CD8-positive, alpha-beta memory T cell (primary cell): Measurements from ENCODE around the gene SAMD8. TPM values are rescaled to one million over a fixed set of nuclear protein-coding genes. Genes with fewer than 3 reads are reported as not detected.

Experiments used
- CTCF ChIA-PET: fragments of 350-600 bp; sonication (Branson Sonifier 250); formaldehyde crosslinking; loops from one replicate; lab custom pipeline; 2021; ENCODE audit warnings: antibody characterized with exemption; lab: Charles Lee
- POLR2A ChIA-PET: fragments of 350-600 bp; sonication (Branson Sonifier 250); formaldehyde crosslinking; loops from one replicate; lab custom pipeline; 2021; ENCODE audit warnings: antibody characterized with exemption; lab: Charles Lee
- DNase-seq, 5 donors: peaks; one replicate each; pipeline versions ENCODE4 v3.0.0 to v3.0.0-alpha.2; 2020 to 2022; ENCODE audit warnings: mixed read lengths in 1 of 5
- H3K27ac ChIP-seq: one replicate; pipeline ENCODE4 v1.7.0; 2013; ENCODE audit warnings: low read depth, mild to moderate bottlenecking, low read length, moderate library complexity
- H3K27me3 ChIP-seq: 2 replicates; pipeline ENCODE4 v1.7.0; 2013; ENCODE audit warnings: low read length, mild to moderate bottlenecking; ENCODE audit not compliant: insufficient read depth, poor library complexity, severe bottlenecking
- H3K36me3 ChIP-seq: 2 replicates; pipeline ENCODE4 v1.7.0; 2013; ENCODE audit warnings: mild to moderate bottlenecking, low read length, moderate library complexity; ENCODE audit not compliant: insufficient read depth
- H3K4me1 ChIP-seq: 2 replicates; pipeline ENCODE4 v1.7.0; 2013; ENCODE audit warnings: mild to moderate bottlenecking, low read length, moderate library complexity; ENCODE audit not compliant: insufficient read depth
- H3K4me3 ChIP-seq: 2 replicates; pipeline ENCODE4 v1.7.0; 2013; ENCODE audit warnings: mild to moderate bottlenecking, low read length
- H3K9me3 ChIP-seq: 2 replicates; pipeline ENCODE4 v1.7.0; 2013; ENCODE audit warnings: mild to moderate bottlenecking, low read length
- H3K27ac Mint-ChIP-seq, 8 donors: one replicate each; pipeline ENCODE4 v1.8.0; 2020 to 2021; ENCODE audit warnings: mixed read lengths in 8 of 8, mild to moderate bottlenecking in 6 of 8, inconsistent platforms in 3 of 8, moderate library complexity in 3 of 8
- H3K27me3 Mint-ChIP-seq, 2 donors: one replicate each; pipeline ENCODE4 v1.8.0; 2020 to 2021; ENCODE audit warnings: mixed read lengths in 2 of 2, mild to moderate bottlenecking in 1 of 2, moderate library complexity in 1 of 2
- H3K36me3 Mint-ChIP-seq, 3 donors: one replicate each; pipeline ENCODE4 v1.8.0; 2020 to 2021; ENCODE audit warnings: mixed read lengths in 3 of 3, inconsistent platforms in 1 of 3, mild to moderate bottlenecking in 1 of 3
- H3K4me1 Mint-ChIP-seq, 3 donors: one replicate each; pipeline ENCODE4 v1.8.0; 2020 to 2021; ENCODE audit warnings: mixed read lengths in 3 of 3, inconsistent platforms in 1 of 3, mild to moderate bottlenecking in 1 of 3
- H3K4me3 Mint-ChIP-seq, 7 donors: one replicate each; pipeline ENCODE4 v1.8.0; 2020 to 2021; ENCODE audit warnings: mixed read lengths in 7 of 7, mild to moderate bottlenecking in 6 of 7, moderate library complexity in 4 of 7, inconsistent platforms in 2 of 7
- H3K9me3 Mint-ChIP-seq, 5 donors: one replicate each; pipeline ENCODE4 v1.8.0; 2020 to 2022; ENCODE audit warnings: mixed read lengths in 5 of 5, mild to moderate bottlenecking in 3 of 5, moderate library complexity in 2 of 5, inconsistent platforms in 1 of 5
- polyA plus RNA-seq: library from polyadenylated mRNA; unstranded; fragments of 300-500 nt; fragmentation: Illumina TruSeq; gene quantifications from one replicate; pipeline ENCODE4 v1.2.3, GENCODE V29; 2021
- total RNA-seq, 2 experiments: library from RNA; stranded (reverse); gene quantifications; one replicate each; pipeline ENCODE4 v1.2.3, GENCODE V29; 2021

The SAMD8 gene
- total and polyA plus RNA-seq, 3 experiments from 2014 or later, result 5.9 to 16.4 (median 15.0) TPM

- no peaks in the 10 kb centered on the region for H3K4me1 ChIP-seq
- no peaks in the 10 kb centered on the region for H3K9me3 ChIP-seq
- no peak for DNase-seq
- H3K9me3 Mint-ChIP-seq, result peaks cover 0 to 6% (median 2%) of the 10 kb centered on the region in 5 donors
- H3K27me3 ChIP-seq, result no peaks in the 10 kb centered on the region
- H3K36me3 ChIP-seq, result no peaks in the 10 kb centered on the region
- H3K4me3 ChIP-seq, result no peak overlapping the region
- H3K4me3 Mint-ChIP-seq, result no peak overlapping the region
- ChIA-PET CTCF (interaction anchor here (1.0 to 1.2 kb wide), 2 partner anchors 21 to 56 kb away, joined by 3 to 4 read pairs; no protein-coding TSS in a partner anchor), POLR2A (no interaction called here)
- H3K4me1 Mint-ChIP-seq, result peaks cover 9 to 15% (median 10%) of the 10 kb centered on the region in 3 donors
- H3K27ac ChIP-seq, result no peak overlapping the region
- H3K27me3 Mint-ChIP-seq, result no peaks in the 10 kb centered on the region
- H3K27ac Mint-ChIP-seq, result no peak overlapping the region
- H3K36me3 Mint-ChIP-seq, result peaks cover 0 to 9% (median 0%) of the 10 kb centered on the region in 3 donors
These were observed 31.9 kb upstream of the SAMD8 start for GRCh38 chr10:75079436-75080083.

GRCh38 chr10:75080554-75080953, 30.9 kb upstream of the SAMD8 start:
- peaks cover 0 to 1% of the 10 kb centered on the region in 2 donors for H3K27me3 Mint-ChIP-seq
- no peak overlapping the region for H3K4me3 ChIP-seq
- H3K4me3 Mint-ChIP-seq, result no peak overlapping the region
- H3K27ac Mint-ChIP-seq, result no peak overlapping the region
- H3K36me3 ChIP-seq, result no peaks in the 10 kb centered on the region
- peaks cover 0 to 6% (median 2%) of the 10 kb centered on the region in 5 donors for H3K9me3 Mint-ChIP-seq
- no peak overlapping the region for H3K27ac ChIP-seq
- H3K4me1 Mint-ChIP-seq, result peaks cover 0 to 6% (median 0%) of the 10 kb centered on the region in 3 donors
- ChIA-PET CTCF (interaction anchor here (1.2 kb wide), 1 partner anchor 22 kb away, joined by 4 read pairs; no protein-coding TSS in a partner anchor), POLR2A (no interaction called here)
- H3K9me3 ChIP-seq, result no peaks in the 10 kb centered on the region
- no peaks in the 10 kb centered on the region for H3K4me1 ChIP-seq
- peaks cover 0 to 9% (median 0%) of the 10 kb centered on the region in 3 donors for H3K36me3 Mint-ChIP-seq
- no peaks in the 10 kb centered on the region for H3K27me3 ChIP-seq
- DNase-seq, result no peak

GRCh38 chr10:75081379-75081778, 30.1 kb upstream of the SAMD8 start:
- no peaks in the 10 kb centered on the region for H3K36me3 ChIP-seq
- CTCF ChIA-PET, result no interaction called here
- H3K9me3 ChIP-seq, result no peaks in the 10 kb centered on the region
- Mint-ChIP-seq H3K9me3 (peaks cover 0 to 6% (median 2%) of the 10 kb centered on the region in 5 donors), H3K4me3 (no peak overlapping the region), H3K4me1 (peaks cover 0 to 2% (median 0%) of the 10 kb centered on the region in 3 donors), H3K27me3 (peaks cover 0 to 1% of the 10 kb centered on the region in 2 donors), H3K36me3 (peaks cover 0 to 9% (median 0%) of the 10 kb centered on the region in 3 donors), H3K27ac (no peak overlapping the region)
- POLR2A ChIA-PET, result no interaction called here
- H3K27me3 ChIP-seq, result no peaks in the 10 kb centered on the region
- H3K4me1 ChIP-seq, result no peaks in the 10 kb centered on the region
- no peak for DNase-seq
- no peak overlapping the region for H3K27ac ChIP-seq
- no peak overlapping the region for H3K4me3 ChIP-seq

- DNase-seq, result no peak
- Histone ChIP-seq H3K9me3 (no peaks in the 10 kb centered on the region), H3K4me1 (no peaks in the 10 kb centered on the region), H3K36me3 (no peaks in the 10 kb centered on the region), H3K27me3 (no peaks in the 10 kb centered on the region), H3K27ac (no peak overlapping the region), H3K4me3 (no peak overlapping the region)
- peaks cover 0 to 6% (median 2%) of the 10 kb centered on the region in 5 donors for H3K9me3 Mint-ChIP-seq
- peaks cover 0 to 4% (median under 1%) of the 10 kb centered on the region in 3 donors for H3K4me1 Mint-ChIP-seq
- POLR2A ChIA-PET, result no interaction called here
- peaks cover 0 to 4% of the 10 kb centered on the region in 2 donors for H3K27me3 Mint-ChIP-seq
- H3K4me3 Mint-ChIP-seq, result no peak overlapping the region
- CTCF ChIA-PET, result no interaction called here
- H3K27ac Mint-ChIP-seq, result no peak overlapping the region
- H3K36me3 Mint-ChIP-seq, result peaks cover 0 to 9% (median 0%) of the 10 kb centered on the region in 3 donors
These were observed 27.3 kb upstream of the SAMD8 start for GRCh38 chr10:75083972-75084833.

GRCh38 chr10:75084834-75085384, 26.5 kb upstream of the SAMD8 start:
- Histone ChIP-seq H3K36me3 (no peaks in the 10 kb centered on the region), H3K27ac (no peak overlapping the region), H3K4me1 (no peaks in the 10 kb centered on the region), H3K4me3 (no peak overlapping the region), H3K9me3 (no peaks in the 10 kb centered on the region), H3K27me3 (no peaks in the 10 kb centered on the region)
- Mint-ChIP-seq H3K36me3 (peaks cover 0 to 9% (median 0%) of the 10 kb centered on the region in 3 donors), H3K27ac (no peak overlapping the region), H3K9me3 (peaks cover 0 to 6% (median 2%) of the 10 kb centered on the region in 5 donors), H3K27me3 (peaks cover 0 to 4% of the 10 kb centered on the region in 2 donors), H3K4me1 (peaks cover 4 to 11% (median 7%) of the 10 kb centered on the region in 3 donors), H3K4me3 (no peak overlapping the region)
- ChIA-PET CTCF (no interaction called here), POLR2A (no interaction called here)
- no peak for DNase-seq

GRCh38 chr10:75086278-75086934, 25.1 kb upstream of the SAMD8 start:
- CTCF ChIA-PET, result no interaction called here
- peak overlapping the region in 1 of 8 donors; percentile 2 for H3K27ac Mint-ChIP-seq
- H3K36me3 Mint-ChIP-seq, result peaks cover 0 to 6% (median 0%) of the 10 kb centered on the region in 3 donors
- H3K4me1 ChIP-seq, result no peaks in the 10 kb centered on the region
- no peak overlapping the region for H3K4me3 Mint-ChIP-seq
- no peak for DNase-seq
- H3K36me3 ChIP-seq, result no peaks in the 10 kb centered on the region
- no peaks in the 10 kb centered on the region for H3K27me3 ChIP-seq
- H3K9me3 Mint-ChIP-seq, result peaks cover 0 to 3% (median 0%) of the 10 kb centered on the region in 5 donors
- H3K9me3 ChIP-seq, result no peaks in the 10 kb centered on the region
- POLR2A ChIA-PET, result no interaction called here
- no peak overlapping the region for H3K27ac ChIP-seq
- peaks cover 4 to 13% (median 7%) of the 10 kb centered on the region in 3 donors for H3K4me1 Mint-ChIP-seq
- H3K27me3 Mint-ChIP-seq, result peaks cover 0 to 4% of the 10 kb centered on the region in 2 donors
- H3K4me3 ChIP-seq, result no peak overlapping the region

GRCh38 chr10:75088640-75089039, 22.8 kb upstream of the SAMD8 start:
- CTCF ChIA-PET, result interaction anchor here (1.4 to 1.8 kb wide), 2 partner anchors 10 to 12 kb away, joined by 3 to 5 read pairs; no protein-coding TSS in a partner anchor
- DNase-seq, result no peak

More at GRCh38 chr10:75088640-75089039, 22.8 kb upstream of the SAMD8 start:
- H3K36me3 ChIP-seq, result no peaks in the 10 kb centered on the region
- no peaks in the 10 kb centered on the region for H3K9me3 ChIP-seq
- Mint-ChIP-seq H3K27ac (no peak overlapping the region), H3K9me3 (no peaks in the 10 kb centered on the region), H3K27me3 (peaks cover 0 to 4% of the 10 kb centered on the region in 2 donors), H3K4me3 (no peak overlapping the region), H3K36me3 (no peaks in the 10 kb centered on the region), H3K4me1 (peaks cover 4 to 13% (median 7%) of the 10 kb centered on the region in 3 donors)
- H3K4me3 ChIP-seq, result no peak overlapping the region
- H3K27me3 ChIP-seq, result no peaks in the 10 kb centered on the region
- no peaks in the 10 kb centered on the region for H3K4me1 ChIP-seq
- POLR2A ChIA-PET, result no interaction called here
- H3K27ac ChIP-seq, result no peak overlapping the region
